Fibroblast of skin of abdomen (primary cell): ENCODE measurements around the gene FHL2. TPM values are rescaled to one million over a fixed set of nuclear protein-coding genes. Genes with fewer than 3 reads are reported as not detected.
"Not testable (repeated sequence)": the region's sequence is repeated elsewhere in the genome, so short reads cannot be mapped to it uniquely, and the experiment has no call there.

Experiments used
- DNase-seq: peaks from one replicate; pipeline ENCODE4 v3.0.0-alpha.2; 2013
- polyA plus RNA-seq, 2 experiments: library from polyadenylated mRNA; unstranded; fragments of 120-200 nt; gene quantifications; one replicate each; pipeline ENCODE4 v1.2.1, GENCODE V29; 2013; ENCODE audit not compliant: insufficient read length in 2 of 2

FHL2 gene
- polyA plus RNA-seq (2013, experiment 1 of 2; ENCODE audit: insufficient read length): 224 TPM
- polyA plus RNA-seq (2013, experiment 2 of 2; ENCODE audit: insufficient read length): 223 TPM

DNA sequence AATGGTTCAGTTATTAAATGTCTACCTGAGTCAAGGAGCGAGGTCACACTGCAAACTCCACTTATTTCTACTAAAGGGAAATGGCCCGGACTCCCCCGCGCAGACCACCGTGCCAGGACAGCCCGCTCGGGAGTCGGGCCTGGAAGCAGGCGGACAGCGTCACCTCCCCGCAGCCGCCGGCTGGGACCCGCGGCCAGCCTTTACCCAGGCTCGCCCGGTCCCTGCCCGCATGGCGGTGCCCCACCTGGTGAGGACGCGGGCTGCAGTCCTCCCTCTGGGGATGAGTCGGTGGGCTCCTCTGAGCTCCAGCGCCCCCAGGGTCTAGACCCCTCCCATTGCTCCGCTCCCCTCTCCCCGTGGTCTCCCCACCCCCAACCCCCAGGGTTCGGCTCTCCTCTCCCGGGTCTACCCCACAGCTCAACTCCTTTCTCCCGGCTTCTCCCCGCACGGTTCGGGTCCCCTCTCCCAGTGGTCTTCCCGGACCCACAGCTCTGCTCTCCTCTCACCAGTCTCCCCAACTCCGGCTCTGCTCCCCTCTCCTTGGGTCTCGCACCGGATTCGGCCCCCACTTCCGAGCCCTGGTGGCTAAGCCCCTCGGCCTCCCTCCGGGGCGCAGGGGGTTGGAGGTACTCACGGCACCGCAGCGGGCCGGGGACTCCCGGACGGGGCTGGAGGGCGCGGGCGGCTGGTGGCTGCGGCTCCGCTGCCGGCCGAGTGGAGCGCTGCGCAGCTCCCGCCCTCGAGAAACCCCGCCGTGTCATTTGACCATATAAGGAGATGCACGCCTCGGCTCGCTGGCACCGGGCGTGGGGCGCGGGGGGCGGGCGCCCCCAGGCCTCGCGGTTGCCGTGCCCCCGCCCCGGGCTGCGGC lies at the start of gene FHL2:
Gene FHL2 (minus strand): TSS at position 716 of the 871 bp plus-strand sequence. CDS start 12,535 bp downstream, outside the sequence.
- peak; percentile 89 for DNase-seq

GRCh38 chr2:105447476-105447875 lies 48.6 kb upstream of the FHL2 start:
- no peak for DNase-seq

GRCh38 chr2:105446501-105446900 lies 47.6 kb upstream of the FHL2 start:
- DNase-seq: no peak

DNA sequence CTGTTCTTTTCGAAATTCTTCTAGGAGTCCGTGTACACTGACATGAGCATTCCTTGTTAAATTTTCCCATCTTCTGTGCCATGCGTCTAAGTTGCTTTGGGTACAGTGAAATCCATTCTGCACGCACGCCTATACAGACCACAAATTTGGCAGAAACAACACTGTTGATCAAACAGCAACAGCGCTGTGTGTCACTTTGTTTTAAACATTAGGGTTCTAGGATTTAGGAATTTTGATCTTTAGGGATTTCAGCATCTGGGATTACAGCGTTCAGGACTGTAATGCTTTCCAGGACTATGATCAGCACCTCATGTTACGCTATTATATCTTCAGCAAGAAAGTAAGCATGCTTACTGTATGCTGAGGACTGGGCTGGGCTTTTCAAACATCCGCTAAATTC lies 47.1 kb upstream of the FHL2 start:
- no peak for DNase-seq

DNA sequence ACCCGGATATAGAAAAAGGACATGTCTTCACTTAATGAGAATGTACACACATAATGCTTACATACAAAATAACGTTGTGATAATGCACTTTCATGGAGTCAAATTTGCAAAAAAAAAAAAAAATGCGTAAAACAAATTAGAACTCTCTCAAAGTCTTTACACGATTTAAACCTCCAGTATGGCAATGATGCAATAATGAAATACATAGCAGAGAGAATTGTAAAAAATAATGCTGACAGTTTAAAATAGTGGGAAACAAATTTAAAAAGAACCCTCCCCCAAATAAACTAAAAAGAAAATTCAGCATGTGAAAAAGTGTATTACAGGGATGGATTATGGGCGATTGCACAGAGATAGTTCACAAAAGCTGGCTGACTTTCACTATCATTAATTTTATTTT lies 46.6 kb upstream of the FHL2 start:
- no peak for DNase-seq

GRCh38 chr2:105443617-105444598 lies 45.1 kb upstream of the FHL2 start:
- DNase-seq: no peak

DNA sequence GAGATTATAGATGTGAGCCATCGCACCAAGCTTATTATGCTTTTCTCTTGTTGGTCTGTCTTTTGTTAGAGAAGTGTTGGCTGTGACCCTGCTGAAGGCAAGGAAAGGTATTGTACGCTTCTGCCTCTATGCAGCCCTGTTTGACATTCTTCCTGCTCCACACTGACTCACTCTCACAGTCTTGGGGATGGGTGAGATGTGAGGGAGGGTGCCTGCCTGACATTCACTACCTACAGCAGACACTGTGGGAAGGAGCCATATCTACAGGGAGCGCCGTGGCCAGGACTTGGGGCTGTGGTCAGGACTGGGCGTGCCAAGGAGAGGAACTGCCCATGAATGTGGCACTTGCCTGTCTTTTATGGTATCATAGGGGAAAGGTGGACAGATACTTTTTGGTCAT lies 43.9 kb upstream of the FHL2 start:
- no peak for DNase-seq

- DNase-seq: no peak
Measured at GRCh38 chr2:105442056-105442455, 43.2 kb upstream of the FHL2 start.

GRCh38 chr2:105439141-105439540 lies 40.3 kb upstream of the FHL2 start:
- no peak for DNase-seq

DNA sequence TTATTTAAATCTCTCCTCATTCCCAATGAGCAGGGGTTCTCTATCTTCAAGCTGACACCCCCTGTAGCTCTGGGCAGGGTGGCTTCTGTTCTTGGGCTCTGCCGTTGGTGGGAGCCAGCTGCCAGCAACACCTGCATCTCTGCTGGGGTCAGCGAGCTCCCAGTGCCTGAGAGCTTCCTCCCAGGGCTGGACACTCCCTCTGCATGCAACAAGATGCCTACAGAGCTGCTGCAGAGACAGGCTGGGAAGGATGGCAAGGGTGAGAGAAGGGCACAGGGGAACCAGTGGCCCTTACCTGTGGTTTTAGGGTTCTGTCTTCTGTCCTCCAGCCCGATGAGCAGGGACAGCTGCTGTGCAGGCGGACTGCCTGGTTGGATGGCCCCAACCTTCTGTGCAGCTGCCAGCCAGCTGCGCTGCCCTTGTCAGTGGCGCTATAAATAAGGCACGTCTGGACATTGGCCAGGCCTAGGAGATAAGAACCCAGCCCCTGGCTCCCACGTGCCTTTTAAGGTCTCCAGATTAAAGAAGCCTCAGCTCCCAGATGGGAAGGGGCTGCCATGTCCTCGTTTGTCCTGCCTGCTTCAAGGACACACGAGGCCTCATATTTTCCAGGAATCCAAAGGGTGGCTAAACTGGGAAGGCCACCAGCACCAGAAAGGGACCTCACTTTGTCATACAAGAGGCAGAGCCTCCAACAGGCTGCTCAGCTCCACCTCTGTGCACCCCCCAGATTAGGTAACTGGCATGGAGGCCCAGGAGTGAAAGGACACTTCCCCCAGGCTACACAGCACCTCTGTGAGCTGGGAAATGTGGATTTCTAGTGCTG lies 39.5 kb upstream of the FHL2 start:
- no peak for DNase-seq

- DNase-seq: peak; percentile 76
Measured at GRCh38 chr2:105437708-105438103, 38.9 kb upstream of the FHL2 start.

DNA sequence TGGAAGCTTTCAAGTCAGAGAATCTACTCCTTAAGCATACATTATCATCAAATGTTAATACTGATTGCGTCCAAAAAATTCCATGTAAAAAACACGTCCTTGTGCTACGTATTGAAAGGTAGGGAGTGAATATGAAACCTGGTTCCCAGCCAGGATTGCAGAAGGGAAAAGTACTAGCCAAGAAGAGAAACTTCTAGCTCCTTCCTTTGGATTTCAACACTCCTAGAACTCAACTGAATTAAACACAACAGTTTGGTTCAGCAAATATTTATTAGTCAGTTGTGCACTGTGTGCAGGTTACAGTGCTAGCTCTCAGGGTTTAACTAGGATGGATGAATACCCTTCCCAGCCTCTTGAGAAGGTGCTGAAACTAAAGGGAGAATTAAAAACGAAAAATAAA lies 33.9 kb upstream of the FHL2 start:
- no peak for DNase-seq

- no peak for DNase-seq
Measured at GRCh38 chr2:105432044-105432399, 33.2 kb upstream of the FHL2 start.

- DNase-seq: peak; percentile 54
Measured at GRCh38 chr2:105431367-105432043, 32.7 kb upstream of the FHL2 start.

DNA sequence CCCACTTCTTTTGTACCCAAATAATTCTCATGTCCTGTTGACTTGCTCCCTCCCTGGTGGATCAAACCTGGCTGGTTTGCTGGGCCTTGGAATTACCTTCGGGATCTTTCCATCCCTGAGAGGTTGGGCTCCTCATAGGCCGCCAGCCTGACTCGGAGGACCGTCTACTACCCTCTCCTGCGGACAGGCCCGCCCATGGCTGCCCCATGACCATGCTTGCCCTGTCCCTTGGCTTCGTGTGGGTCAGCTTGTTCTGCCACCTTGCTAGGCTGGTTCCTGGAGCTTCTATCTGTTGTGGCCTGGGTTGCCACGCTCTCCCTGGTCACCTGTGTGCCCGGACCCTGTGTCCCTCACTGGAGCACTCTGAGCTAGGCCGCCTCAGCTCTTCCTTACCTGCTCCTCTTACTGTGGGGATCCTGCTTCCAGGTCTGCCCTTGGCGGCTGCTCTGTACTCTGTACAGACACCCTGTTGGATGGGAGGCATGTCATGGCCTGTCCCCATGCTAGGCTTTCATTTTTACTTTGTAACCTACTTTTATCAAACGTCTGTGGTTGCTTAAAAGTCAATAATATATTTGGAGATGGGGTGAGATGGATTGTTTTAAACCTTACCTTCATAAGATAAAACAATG lies 29.7 kb upstream of the FHL2 start:
- DNase-seq: no peak

GRCh38 chr2:105427485-105427884 lies 28.6 kb upstream of the FHL2 start:
- DNase-seq: no peak

DNA sequence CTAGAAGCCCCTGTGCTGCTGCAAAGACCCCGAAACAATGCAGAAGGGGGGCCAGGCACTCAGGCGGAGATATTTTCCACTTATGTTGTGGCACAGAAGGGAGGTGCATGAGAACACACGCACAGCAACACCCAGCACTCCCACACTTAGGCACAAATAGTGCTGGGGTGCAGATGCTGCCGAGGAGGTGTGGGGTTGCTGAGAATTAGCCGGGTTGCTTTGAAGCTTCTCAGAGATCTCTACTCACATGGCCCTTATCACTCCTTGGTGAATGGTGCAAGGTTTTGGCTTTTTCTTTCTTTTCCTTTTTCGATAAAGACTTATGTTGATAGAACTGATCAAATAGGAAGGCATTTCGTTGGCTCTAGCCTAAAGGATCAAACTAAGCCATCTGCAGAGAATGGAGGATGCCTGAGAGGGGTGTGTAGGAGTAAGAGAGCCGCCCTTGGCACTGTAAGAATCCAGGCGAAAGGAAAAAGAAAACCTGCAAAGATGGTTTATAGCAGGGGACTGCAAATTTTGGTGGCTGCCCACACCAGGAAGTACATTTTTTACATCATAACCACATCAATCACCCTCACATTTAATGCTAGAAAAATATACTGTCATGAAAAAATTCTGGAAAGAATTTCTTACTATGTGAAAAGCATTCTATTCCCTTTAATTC lies 27.9 kb upstream of the FHL2 start:
- DNase-seq: no peak

DNA sequence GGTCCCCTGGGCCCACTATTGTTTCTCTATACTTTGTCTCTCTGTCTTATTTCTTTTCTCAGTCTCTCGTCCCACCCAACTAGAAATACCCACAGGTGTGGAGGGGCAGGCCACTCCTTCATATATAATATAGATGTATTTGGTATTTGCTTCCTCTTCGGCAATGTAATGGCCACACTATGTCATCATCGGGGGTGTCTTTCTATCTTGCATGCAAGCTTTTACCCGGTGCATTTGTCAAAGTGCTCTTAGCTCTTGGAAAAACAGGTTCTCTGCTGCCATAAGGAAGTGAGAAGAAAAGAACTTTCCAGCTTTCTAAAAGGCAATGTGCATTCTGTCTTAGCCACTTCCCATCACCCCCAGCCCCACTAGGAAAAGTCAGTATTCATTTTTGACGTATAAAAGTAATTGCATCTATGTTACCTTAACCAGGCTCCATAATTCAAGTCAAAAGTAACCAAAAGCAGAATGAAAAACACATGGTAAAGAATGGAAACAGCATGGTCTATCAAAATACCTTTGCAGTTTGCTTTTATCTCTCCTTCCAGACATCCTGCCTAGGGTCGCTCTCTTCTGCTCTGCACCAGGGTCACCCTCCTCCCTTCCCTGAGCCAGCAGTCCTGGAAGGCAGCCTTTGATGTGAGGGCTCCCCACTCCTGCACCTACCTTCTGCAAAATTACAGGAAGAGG lies 27.2 kb upstream of the FHL2 start:
- DNase-seq: no peak

GRCh38 chr2:105424836-105425235 lies 26.0 kb upstream of the FHL2 start:
- not testable (repeated sequence) for DNase-seq

GRCh38 chr2:105422801-105423200 lies 23.9 kb upstream of the FHL2 start:
- no peak for DNase-seq
